GM23338 (cell line): ENCODE results near the gene AK9. TPM values are rescaled to one million over a fixed set of nuclear protein-coding genes. Genes with fewer than 3 reads are reported as not detected.

Source experiments
- ATAC-seq: fragments of 200-7000 bp; cut with Tn5 transposase; 3 replicates; pipeline ENCODE4 v1.9.1; 2020
- DNase-seq: peaks from one replicate; pipeline ENCODE4 v3.0.0-alpha.2; 2015; ENCODE audit warnings: low spot score
- H2AFZ ChIP-seq: fragments of 200-600 bp; sonication (generic); 2 replicates; pipeline ENCODE4 v1.8.0; 2016; ENCODE audit warnings: antibody characterized with exemption, mild to moderate bottlenecking, moderate library complexity
- H3F3A ChIP-seq: fragments of 200-600 bp; sonication (generic); replicated peaks from 2 replicates; pipeline ENCODE4 v1.8.0; 2017; ENCODE audit warnings: antibody characterized with exemption, mixed run types, low read depth
- H3K27ac ChIP-seq: fragments of 200-600 bp; sonication (generic); 2 replicates; pipeline ENCODE4 v1.6.1; 2016; ENCODE audit warnings: low read depth
- H3K27me3 ChIP-seq: fragments of 200-600 bp; sonication (generic); 2 replicates; pipeline ENCODE4 v1.8.0; 2016; ENCODE audit warnings: mild to moderate bottlenecking, mixed run types, moderate library complexity; ENCODE audit not compliant: insufficient read depth
- H3K36me3 ChIP-seq: fragments of 200-600 bp; sonication (generic); 2 replicates; pipeline ENCODE4 v1.8.0; 2016; ENCODE audit warnings: mild to moderate bottlenecking; ENCODE audit not compliant: insufficient read depth
- H3K4me1 ChIP-seq: fragments of 200-600 bp; sonication (generic); 2 replicates; pipeline ENCODE4 v1.8.0; 2016; ENCODE audit warnings: mild to moderate bottlenecking, moderate library complexity; ENCODE audit not compliant: insufficient read depth
- H3K4me2 ChIP-seq: fragments of 200-600 bp; sonication (generic); 2 replicates; pipeline ENCODE4 v1.7.1; 2017; ENCODE audit warnings: mixed run types
- H3K4me3 ChIP-seq: fragments of 200-600 bp; sonication (generic); 2 replicates; pipeline ENCODE4 v1.6.1; 2016; ENCODE audit warnings: mixed run types
- H3K79me2 ChIP-seq: fragments of 200-600 bp; sonication (generic); replicated peaks from 2 replicates; pipeline ENCODE4 v1.8.0; 2017; ENCODE audit warnings: mild to moderate bottlenecking; ENCODE audit not compliant: insufficient read depth
- H3K9me2 ChIP-seq: fragments of 200-600 bp; sonication (generic); 2 replicates; pipeline ENCODE4 v1.8.0; 2017; ENCODE audit not compliant: insufficient read depth
- H4K20me1 ChIP-seq: fragments of 200-600 bp; sonication (generic); replicated peaks from 2 replicates; pipeline ENCODE4 v1.8.0; 2017; ENCODE audit warnings: mild to moderate bottlenecking; ENCODE audit not compliant: insufficient read depth
- H3K27ac Mint-ChIP-seq: 2 replicates; pipeline ENCODE4 v1.8.0; 2020; ENCODE audit warnings: inconsistent platforms, mild to moderate bottlenecking, moderate library complexity, mixed read lengths
- H3K27me3 Mint-ChIP-seq: 3 replicates; pipeline ENCODE4 v1.8.0; 2022; ENCODE audit warnings: low read depth, mild to moderate bottlenecking, moderate library complexity, mixed read lengths, inconsistent platforms; ENCODE audit not compliant: insufficient read depth, poor library complexity
- H3K36me3 Mint-ChIP-seq: 3 replicates; pipeline ENCODE4 v1.8.0; 2021; ENCODE audit warnings: low read depth, mild to moderate bottlenecking, inconsistent platforms, moderate library complexity, mixed read lengths
- H3K4me1 Mint-ChIP-seq: 3 replicates; pipeline ENCODE4 v1.8.0; 2020; ENCODE audit warnings: mild to moderate bottlenecking, inconsistent platforms, mixed read lengths
- H3K4me3 Mint-ChIP-seq: 3 replicates; pipeline ENCODE4 v1.8.0; 2021; ENCODE audit warnings: moderate library complexity, mild to moderate bottlenecking, inconsistent platforms, mixed read lengths
- H3K9me3 Mint-ChIP-seq: 3 replicates; pipeline ENCODE4 v1.8.0; 2020; ENCODE audit warnings: moderate library complexity, mild to moderate bottlenecking, inconsistent platforms, mixed read lengths
- CREB1 ChIP-seq: fragments of 250-450 bp; sonication (Bioruptor Pico); IDR thresholded peaks from 2 replicates; pipeline ENCODE4 v1.5.0; 2020; ENCODE audit warnings: low read depth, mild to moderate bottlenecking, moderate library complexity
- ETS1 ChIP-seq: IDR thresholded peaks from 2 replicates; pipeline ENCODE4 v1.6.1; 2016; ENCODE audit warnings: antibody characterized with exemption
- EZH2 ChIP-seq: fragments of 200-600 bp; sonication (generic); IDR thresholded peaks from one replicate; pipeline ENCODE4 v1.8.0; 2017; ENCODE audit warnings: antibody characterized with exemption, mild to moderate bottlenecking, low read depth; ENCODE audit not compliant: unreplicated experiment
- EZH2phosphoT487 ChIP-seq: fragments of 200-600 bp; sonication (generic); IDR thresholded peaks from one replicate; pipeline ENCODE4 v1.8.1; 2018; ENCODE audit warnings: antibody characterized with exemption; ENCODE audit not compliant: unreplicated experiment
- JUNB ChIP-seq: IDR thresholded peaks from one replicate; pipeline ENCODE4 v1.6.1; 2016; ENCODE audit warnings: antibody characterized with exemption; ENCODE audit not compliant: unreplicated experiment
- NANOG ChIP-seq: IDR thresholded peaks from 2 replicates; pipeline ENCODE4 v1.6.1; 2016; ENCODE audit warnings: antibody characterized with exemption, borderline replicate concordance
- POLR2AphosphoS5 ChIP-seq: IDR thresholded peaks from 2 replicates; pipeline ENCODE4 v1.6.1; 2016; ENCODE audit warnings: antibody characterized with exemption, low read depth
- STAT1 ChIP-seq: IDR thresholded peaks from one replicate; pipeline ENCODE4 v1.6.1; 2016; ENCODE audit warnings: antibody characterized with exemption; ENCODE audit not compliant: unreplicated experiment
- ZNF114 ChIP-seq: fragments of 250-450 bp; sonication (Bioruptor Pico); IDR thresholded peaks from 2 replicates; pipeline ENCODE4 v1.5.0; 2020; ENCODE audit warnings: mild to moderate bottlenecking, moderate library complexity
- ZNF331 ChIP-seq: fragments of 250-450 bp; sonication (Bioruptor Pico); IDR thresholded peaks from 2 replicates; pipeline ENCODE4 v1.5.0; 2020; ENCODE audit warnings: low read depth, mild to moderate bottlenecking, moderate library complexity
- polyA plus RNA-seq: library from polyadenylated mRNA; unstranded; fragments of >200 nt; fragmentation: Nextera tagmentation; extraction: Ambion mirVana; gene quantifications from 2 replicates; pipeline ENCODE4 v1.2.1, GENCODE V29; 2016
- total RNA-seq: library from RNA; depleted of rRNA; stranded (reverse); fragments of >200 nt; shearing (Covaris generic); gene quantifications from 2 replicates; pipeline ENCODE4 v1.2.3, GENCODE V29; 2014
- TF ChIP-seq, protein P1 (sequence below): fragments of 250-450 bp; sonication (Bioruptor Pico); IDR thresholded peaks from 2 replicates; pipeline ENCODE4 v1.5.0; 2020; ENCODE audit warnings: mild to moderate bottlenecking, moderate library complexity
- TF ChIP-seq, protein P2 (sequence below), 2 experiments: fragments of 200-600 bp in 1 of 2; sonication (generic) in 1 of 2; conservative IDR thresholded peaks; 2 replicates each; pipeline versions ENCODE4 v1.5.1 to v1.6.1; 2016 to 2017; ENCODE audit warnings: antibody characterized with exemption in 2 of 2, low read depth in 2 of 2, mild to moderate bottlenecking in 2 of 2, moderate library complexity in 1 of 2
- TF ChIP-seq, protein P3 (sequence below): IDR thresholded peaks from one replicate; pipeline ENCODE4 v1.6.1; 2018; ENCODE audit warnings: antibody characterized with exemption; ENCODE audit not compliant: unreplicated experiment

The AK9 gene
- total and polyA plus RNA-seq, 2 experiments from 2014 or later, result 2.0 to 6.4 TPM

GRCh38 chr6:109693111-109693510 lies 2.1 kb upstream of the AK9 start:
- no peak overlapping the region for H2AFZ ChIP-seq
- H3K4me3 ChIP-seq, result no peak overlapping the region
- Mint-ChIP-seq H3K4me1 (peaks cover 17% of the 10 kb centered on the region), H3K36me3 (peaks cover 20% of the 10 kb centered on the region), H3K4me3 (no peak overlapping the region), H3K9me3 (no peaks in the 10 kb centered on the region; the same call in 2 of the 3 replicates), H3K27me3 (peaks cover 4% of the 10 kb centered on the region), H3K27ac (no peak overlapping the region)
- no peak overlapping the region for H3K27ac ChIP-seq
- no peak overlapping the region for H3K4me2 ChIP-seq
- 0 out of 2 replicates have a peak, but pooled peaks cover 3% of the 10 kb centered on the region for H3F3A ChIP-seq
- H3K36me3 ChIP-seq, result no peaks in the 10 kb centered on the region; the same call in 1 of the 2 replicates
- H3K79me2 ChIP-seq, result peaks cover 43% of the 10 kb centered on the region
- no peak for DNase-seq
- TF ChIP-seq EZH2phosphoT487 (no peak), POLR2AphosphoS5 (no peak), ZNF331 (CRISPR knock-in tag) (no peak), ZNF114 (CRISPR knock-in tag) (no peak), NANOG (no peak), EZH2 (no peak), CREB1 (no peak), JUNB (no peak), ETS1 (no peak), STAT1 (no peak)
- TF ChIP-seq, protein P1, sequence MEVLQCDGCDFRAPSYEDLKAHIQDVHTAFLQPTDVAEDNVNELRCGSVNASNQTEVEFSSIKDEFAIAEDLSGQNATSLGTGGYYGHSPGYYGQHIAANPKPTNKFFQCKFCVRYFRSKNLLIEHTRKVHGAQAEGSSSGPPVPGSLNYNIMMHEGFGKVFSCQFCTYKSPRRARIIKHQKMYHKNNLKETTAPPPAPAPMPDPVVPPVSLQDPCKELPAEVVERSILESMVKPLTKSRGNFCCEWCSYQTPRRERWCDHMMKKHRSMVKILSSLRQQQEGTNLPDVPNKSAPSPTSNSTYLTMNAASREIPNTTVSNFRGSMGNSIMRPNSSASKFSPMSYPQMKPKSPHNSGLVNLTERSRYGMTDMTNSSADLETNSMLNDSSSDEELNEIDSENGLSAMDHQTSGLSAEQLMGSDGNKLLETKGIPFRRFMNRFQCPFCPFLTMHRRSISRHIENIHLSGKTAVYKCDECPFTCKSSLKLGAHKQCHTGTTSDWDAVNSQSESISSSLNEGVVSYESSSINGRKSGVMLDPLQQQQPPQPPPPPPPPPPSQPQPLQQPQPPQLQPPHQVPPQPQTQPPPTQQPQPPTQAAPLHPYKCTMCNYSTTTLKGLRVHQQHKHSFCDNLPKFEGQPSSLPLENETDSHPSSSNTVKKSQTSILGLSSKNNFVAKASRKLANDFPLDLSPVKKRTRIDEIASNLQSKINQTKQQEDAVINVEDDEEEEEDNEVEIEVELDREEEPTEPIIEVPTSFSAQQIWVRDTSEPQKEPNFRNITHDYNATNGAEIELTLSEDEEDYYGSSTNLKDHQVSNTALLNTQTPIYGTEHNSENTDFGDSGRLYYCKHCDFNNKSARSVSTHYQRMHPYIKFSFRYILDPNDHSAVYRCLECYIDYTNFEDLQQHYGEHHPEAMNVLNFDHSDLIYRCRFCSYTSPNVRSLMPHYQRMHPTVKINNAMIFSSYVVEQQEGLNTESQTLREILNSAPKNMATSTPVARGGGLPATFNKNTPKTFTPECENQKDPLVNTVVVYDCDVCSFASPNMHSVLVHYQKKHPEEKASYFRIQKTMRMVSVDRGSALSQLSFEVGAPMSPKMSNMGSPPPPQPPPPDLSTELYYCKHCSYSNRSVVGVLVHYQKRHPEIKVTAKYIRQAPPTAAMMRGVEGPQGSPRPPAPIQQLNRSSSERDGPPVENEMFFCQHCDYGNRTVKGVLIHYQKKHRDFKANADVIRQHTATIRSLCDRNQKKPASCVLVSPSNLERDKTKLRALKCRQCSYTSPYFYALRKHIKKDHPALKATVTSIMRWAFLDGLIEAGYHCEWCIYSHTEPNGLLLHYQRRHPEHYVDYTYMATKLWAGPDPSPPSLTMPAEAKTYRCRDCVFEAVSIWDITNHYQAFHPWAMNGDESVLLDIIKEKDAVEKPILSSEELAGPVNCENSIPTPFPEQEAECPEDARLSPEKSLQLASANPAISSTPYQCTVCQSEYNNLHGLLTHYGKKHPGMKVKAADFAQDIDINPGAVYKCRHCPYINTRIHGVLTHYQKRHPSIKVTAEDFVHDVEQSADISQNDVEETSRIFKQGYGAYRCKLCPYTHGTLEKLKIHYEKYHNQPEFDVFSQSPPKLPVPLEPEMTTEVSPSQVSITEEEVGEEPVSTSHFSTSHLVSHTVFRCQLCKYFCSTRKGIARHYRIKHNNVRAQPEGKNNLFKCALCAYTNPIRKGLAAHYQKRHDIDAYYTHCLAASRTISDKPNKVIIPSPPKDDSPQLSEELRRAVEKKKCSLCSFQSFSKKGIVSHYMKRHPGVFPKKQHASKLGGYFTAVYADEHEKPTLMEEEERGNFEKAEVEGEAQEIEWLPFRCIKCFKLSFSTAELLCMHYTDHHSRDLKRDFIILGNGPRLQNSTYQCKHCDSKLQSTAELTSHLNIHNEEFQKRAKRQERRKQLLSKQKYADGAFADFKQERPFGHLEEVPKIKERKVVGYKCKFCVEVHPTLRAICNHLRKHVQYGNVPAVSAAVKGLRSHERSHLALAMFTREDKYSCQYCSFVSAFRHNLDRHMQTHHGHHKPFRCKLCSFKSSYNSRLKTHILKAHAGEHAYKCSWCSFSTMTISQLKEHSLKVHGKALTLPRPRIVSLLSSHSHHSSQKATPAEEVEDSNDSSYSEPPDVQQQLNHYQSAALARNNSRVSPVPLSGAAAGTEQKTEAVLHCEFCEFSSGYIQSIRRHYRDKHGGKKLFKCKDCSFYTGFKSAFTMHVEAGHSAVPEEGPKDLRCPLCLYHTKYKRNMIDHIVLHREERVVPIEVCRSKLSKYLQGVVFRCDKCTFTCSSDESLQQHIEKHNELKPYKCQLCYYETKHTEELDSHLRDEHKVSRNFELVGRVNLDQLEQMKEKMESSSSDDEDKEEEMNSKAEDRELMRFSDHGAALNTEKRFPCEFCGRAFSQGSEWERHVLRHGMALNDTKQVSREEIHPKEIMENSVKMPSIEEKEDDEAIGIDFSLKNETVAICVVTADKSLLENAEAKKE (CRISPR knock-in tag), result no peak
- TF ChIP-seq, protein P2, sequence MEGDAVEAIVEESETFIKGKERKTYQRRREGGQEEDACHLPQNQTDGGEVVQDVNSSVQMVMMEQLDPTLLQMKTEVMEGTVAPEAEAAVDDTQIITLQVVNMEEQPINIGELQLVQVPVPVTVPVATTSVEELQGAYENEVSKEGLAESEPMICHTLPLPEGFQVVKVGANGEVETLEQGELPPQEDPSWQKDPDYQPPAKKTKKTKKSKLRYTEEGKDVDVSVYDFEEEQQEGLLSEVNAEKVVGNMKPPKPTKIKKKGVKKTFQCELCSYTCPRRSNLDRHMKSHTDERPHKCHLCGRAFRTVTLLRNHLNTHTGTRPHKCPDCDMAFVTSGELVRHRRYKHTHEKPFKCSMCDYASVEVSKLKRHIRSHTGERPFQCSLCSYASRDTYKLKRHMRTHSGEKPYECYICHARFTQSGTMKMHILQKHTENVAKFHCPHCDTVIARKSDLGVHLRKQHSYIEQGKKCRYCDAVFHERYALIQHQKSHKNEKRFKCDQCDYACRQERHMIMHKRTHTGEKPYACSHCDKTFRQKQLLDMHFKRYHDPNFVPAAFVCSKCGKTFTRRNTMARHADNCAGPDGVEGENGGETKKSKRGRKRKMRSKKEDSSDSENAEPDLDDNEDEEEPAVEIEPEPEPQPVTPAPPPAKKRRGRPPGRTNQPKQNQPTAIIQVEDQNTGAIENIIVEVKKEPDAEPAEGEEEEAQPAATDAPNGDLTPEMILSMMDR (conservative IDR thresholded peaks at IDR 0.05; ENCODE audit: low read depth in 2 of 2), result no peak
- TF ChIP-seq, protein P3, sequence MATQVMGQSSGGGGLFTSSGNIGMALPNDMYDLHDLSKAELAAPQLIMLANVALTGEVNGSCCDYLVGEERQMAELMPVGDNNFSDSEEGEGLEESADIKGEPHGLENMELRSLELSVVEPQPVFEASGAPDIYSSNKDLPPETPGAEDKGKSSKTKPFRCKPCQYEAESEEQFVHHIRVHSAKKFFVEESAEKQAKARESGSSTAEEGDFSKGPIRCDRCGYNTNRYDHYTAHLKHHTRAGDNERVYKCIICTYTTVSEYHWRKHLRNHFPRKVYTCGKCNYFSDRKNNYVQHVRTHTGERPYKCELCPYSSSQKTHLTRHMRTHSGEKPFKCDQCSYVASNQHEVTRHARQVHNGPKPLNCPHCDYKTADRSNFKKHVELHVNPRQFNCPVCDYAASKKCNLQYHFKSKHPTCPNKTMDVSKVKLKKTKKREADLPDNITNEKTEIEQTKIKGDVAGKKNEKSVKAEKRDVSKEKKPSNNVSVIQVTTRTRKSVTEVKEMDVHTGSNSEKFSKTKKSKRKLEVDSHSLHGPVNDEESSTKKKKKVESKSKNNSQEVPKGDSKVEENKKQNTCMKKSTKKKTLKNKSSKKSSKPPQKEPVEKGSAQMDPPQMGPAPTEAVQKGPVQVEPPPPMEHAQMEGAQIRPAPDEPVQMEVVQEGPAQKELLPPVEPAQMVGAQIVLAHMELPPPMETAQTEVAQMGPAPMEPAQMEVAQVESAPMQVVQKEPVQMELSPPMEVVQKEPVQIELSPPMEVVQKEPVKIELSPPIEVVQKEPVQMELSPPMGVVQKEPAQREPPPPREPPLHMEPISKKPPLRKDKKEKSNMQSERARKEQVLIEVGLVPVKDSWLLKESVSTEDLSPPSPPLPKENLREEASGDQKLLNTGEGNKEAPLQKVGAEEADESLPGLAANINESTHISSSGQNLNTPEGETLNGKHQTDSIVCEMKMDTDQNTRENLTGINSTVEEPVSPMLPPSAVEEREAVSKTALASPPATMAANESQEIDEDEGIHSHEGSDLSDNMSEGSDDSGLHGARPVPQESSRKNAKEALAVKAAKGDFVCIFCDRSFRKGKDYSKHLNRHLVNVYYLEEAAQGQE, result no peak
- H4K20me1 ChIP-seq, result no peaks in the 10 kb centered on the region
- H3K4me1 ChIP-seq, result peaks cover 3% of the 10 kb centered on the region; the same call in 1 of the 2 replicates
- H3K9me2 ChIP-seq, result no peaks in the 10 kb centered on the region
- ATAC-seq, result no peak
- no peaks in the 10 kb centered on the region for H3K27me3 ChIP-seq
